Activated CD4-positive, alpha-beta T cell treated with anti-CD3 and anti-CD28 coated beads, Interleukin-2, amount 50 U/mL, for 16 hours (primary cell): Measurements from ENCODE around the gene SETBP1.

Source experiments
- DNase-seq: peaks from one replicate; pipeline ENCODE4 v3.0.0-alpha.2; 2020

Gene SETBP1

GRCh38 chr18:44680273-44681075 is at the start of gene SETBP1:
SETBP1 (plus strand) TSS chr18:44680888; CDS start chr18:44701347, 20,459 bp downstream.
- DNase-seq, result peak; percentile 6

GRCh38 chr18:44632469-44633145 is 48.1 kb upstream of the SETBP1 start:
- DNase-seq, result no peak

- DNase-seq, result no peak
Observed at GRCh38 chr18:44635546-44635945, 45.1 kb upstream of the SETBP1 start.

- DNase-seq, result no peak
Observed at GRCh38 chr18:44636241-44636640, 44.4 kb upstream of the SETBP1 start.

GRCh38 chr18:44637210-44638033 is 43.3 kb upstream of the SETBP1 start:
- DNase-seq, result peak; percentile 41

GRCh38 chr18:44638034-44638540 is 42.6 kb upstream of the SETBP1 start:
- DNase-seq, result no peak

- no peak for DNase-seq
Observed at GRCh38 chr18:44638811-44639210, 41.9 kb upstream of the SETBP1 start.

- no peak for DNase-seq
Observed at GRCh38 chr18:44643004-44643403, 37.7 kb upstream of the SETBP1 start.

GRCh38 chr18:44651478-44651877 is 29.2 kb upstream of the SETBP1 start:
- no peak for DNase-seq

GRCh38 chr18:44651918-44652572 is 28.6 kb upstream of the SETBP1 start:
- DNase-seq, result no peak

- no peak for DNase-seq
Observed at GRCh38 chr18:44652722-44653121, 28.0 kb upstream of the SETBP1 start.

GRCh38 chr18:44654573-44654972 is 26.1 kb upstream of the SETBP1 start:
- no peak for DNase-seq

GRCh38 chr18:44655435-44655834 is 25.3 kb upstream of the SETBP1 start:
- no peak for DNase-seq

GRCh38 chr18:44659771-44660170 is 20.9 kb upstream of the SETBP1 start:
- DNase-seq, result no peak

GRCh38 chr18:44668270-44668975 is 12.3 kb upstream of the SETBP1 start:
- no peak for DNase-seq

- DNase-seq, result no peak
Observed at GRCh38 chr18:44671914-44672313, 8.8 kb upstream of the SETBP1 start.

- DNase-seq, result no peak
Observed at GRCh38 chr18:44672506-44672905, 8.2 kb upstream of the SETBP1 start.

GRCh38 chr18:44673256-44673880 is 7.3 kb upstream of the SETBP1 start:
- no peak for DNase-seq

GRCh38 chr18:44677933-44678332 is 2.8 kb upstream of the SETBP1 start:
- DNase-seq, result no peak

GRCh38 chr18:44678725-44679055 is 2.0 kb upstream of the SETBP1 start:
- DNase-seq, result no peak

- peak; percentile 84 for DNase-seq
Observed at GRCh38 chr18:44679056-44679913, 1.4 kb upstream of the SETBP1 start.
